ENCODE results near the gene AP1G1.
A peak's percentile ranks its signal among the peaks of the same experiment; 100 is the strongest.

AP1G1 gene

DNA sequence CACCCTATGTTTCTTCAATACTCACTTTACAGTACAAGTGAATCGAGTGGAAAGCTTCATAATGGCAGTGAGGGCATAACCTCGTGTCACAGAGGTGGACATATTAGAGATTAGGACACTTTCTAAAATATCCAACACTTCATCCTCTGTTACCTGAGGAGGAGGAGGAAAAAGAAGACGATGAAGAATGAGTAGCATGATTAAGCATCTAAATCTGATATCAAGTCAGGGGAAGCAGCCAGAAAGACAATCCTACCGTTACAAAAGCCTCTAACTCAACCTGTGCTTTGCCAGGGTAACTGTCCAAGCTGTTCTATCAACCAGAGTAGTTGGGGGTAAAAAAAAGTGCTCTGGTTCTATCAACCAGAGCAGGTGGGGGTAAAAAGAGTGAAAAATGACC lies 60.4 kb downstream of the AP1G1 start:
- peaks cover 69% of the 10 kb centered on the region for H3K36me3 Mint-ChIP-seq (ENCODE audit: low read depth)
- H3K27ac Mint-ChIP-seq: peak overlapping the region; percentile 50
- no peak overlapping the region for H3K4me3 Mint-ChIP-seq

DNA sequence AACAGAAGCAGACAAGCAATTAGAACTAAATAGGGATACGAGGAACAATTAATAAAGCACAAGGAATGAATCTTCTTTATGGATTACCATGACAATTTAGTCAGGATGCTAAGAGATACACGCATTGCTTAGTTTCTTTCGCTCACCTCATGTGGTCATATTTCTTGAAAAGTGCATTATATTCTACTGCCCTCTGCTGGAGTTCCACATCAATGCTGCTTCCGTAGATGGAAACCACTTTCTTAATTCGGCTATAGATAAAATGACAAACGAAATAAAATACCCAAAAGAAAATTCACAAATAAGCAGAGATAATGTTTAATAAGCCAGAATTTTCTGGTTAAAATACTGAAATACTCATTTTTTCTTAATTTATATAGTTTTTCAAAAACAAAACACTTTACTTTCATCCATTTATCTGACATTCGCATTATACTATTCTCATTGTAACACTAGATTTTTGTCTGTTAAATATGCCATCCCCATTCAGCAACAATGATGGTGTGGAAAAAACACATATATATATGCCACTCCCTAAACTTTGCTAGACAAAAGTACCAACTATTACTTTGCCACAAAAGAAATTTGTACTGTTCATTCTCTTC lies 62.1 kb downstream of the AP1G1 start:
- H3K36me3 Mint-ChIP-seq (ENCODE audit: low read depth): peaks cover 66% of the 10 kb centered on the region
- peaks cover 4% of the 10 kb centered on the region for H3K4me1 Mint-ChIP-seq (ENCODE audit: low read depth)
- no peak overlapping the region for H3K27ac Mint-ChIP-seq
- no peaks in the 10 kb centered on the region for H3K27me3 Mint-ChIP-seq
- no peaks in the 10 kb centered on the region for H3K9me3 Mint-ChIP-seq
- no peak overlapping the region for H3K4me3 Mint-ChIP-seq

More for the DNA sequence above, 60.4 kb downstream of the AP1G1 start:
- Mint-ChIP-seq H3K27me3 (no peaks in the 10 kb centered on the region), H3K9me3 (no peaks in the 10 kb centered on the region), H3K4me1 (ENCODE audit: low read depth) (peaks cover 4% of the 10 kb centered on the region)

DNA sequence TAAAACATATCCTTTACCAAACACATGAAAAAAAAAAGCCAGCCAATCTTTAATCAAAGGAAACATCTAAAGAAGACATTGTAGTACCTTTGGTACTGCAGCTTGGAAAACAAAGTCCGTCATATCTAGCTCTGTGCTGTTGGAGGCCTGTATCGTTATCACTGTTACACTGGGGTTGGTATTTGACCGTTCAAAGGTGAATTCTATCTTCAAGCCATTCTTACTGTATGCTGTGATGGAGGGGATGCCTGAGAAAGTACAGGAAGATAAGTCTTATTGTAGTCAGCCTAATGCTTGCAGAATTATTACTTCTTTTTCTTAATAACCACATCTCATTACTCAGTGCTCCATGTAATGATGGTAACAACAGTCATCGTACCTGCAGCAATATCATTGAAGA lies 69.8 kb downstream of the AP1G1 start:
- Mint-ChIP-seq H3K27me3 (no peaks in the 10 kb centered on the region), H3K27ac (no peak overlapping the region), H3K9me3 (no peaks in the 10 kb centered on the region), H3K36me3 (ENCODE audit: low read depth) (peaks cover 61% of the 10 kb centered on the region), H3K4me3 (no peak overlapping the region), H3K4me1 (ENCODE audit: low read depth) (no peaks in the 10 kb centered on the region)

DNA sequence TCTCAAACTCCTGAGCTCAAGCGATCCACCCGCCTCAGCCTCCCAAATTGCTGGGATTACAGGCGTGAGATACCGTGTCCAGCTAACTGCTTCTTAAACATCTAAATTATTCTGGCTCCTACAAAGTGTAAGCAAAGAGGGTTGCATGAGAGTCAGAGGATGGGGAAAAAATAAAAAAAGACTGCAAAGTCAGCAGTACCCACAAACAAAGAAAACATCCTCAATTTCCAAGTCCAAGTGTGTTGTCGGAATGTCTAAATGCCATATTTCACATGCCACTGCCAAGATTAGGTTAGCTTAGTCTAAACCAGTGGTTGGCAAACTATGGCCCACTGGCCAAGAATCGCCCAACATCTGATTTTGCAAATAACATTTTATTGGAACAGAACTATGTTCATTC lies 71.1 kb downstream of the AP1G1 start:
- Mint-ChIP-seq H3K4me3 (no peak overlapping the region), H3K27ac (no peak overlapping the region), H3K27me3 (no peaks in the 10 kb centered on the region), H3K4me1 (ENCODE audit: low read depth) (no peaks in the 10 kb centered on the region), H3K9me3 (no peaks in the 10 kb centered on the region), H3K36me3 (ENCODE audit: low read depth) (peaks cover 66% of the 10 kb centered on the region)

DNA sequence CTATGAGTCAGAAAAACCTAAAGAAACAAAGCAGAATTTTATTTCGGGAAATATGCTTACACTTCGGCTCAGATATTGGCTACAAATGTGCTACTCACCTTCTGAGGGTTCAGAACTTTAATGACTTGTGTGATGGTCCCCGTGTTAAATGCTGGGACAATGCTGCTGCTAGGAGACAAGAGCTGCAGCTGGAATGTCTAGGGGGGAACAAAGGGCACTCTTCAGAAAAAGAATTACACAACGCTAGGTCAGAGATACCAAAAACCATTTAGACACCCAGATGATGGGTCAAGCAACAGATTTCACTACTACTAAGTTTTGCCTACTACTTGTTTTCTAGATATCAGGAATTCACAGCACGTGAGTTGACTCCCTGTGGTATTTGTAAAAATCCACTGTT lies 74.1 kb downstream of the AP1G1 start:
- no peak overlapping the region for H3K27ac Mint-ChIP-seq
- no peaks in the 10 kb centered on the region for H3K9me3 Mint-ChIP-seq
- H3K4me1 Mint-ChIP-seq (ENCODE audit: low read depth): peaks cover 4% of the 10 kb centered on the region
- peaks cover 67% of the 10 kb centered on the region for H3K36me3 Mint-ChIP-seq (ENCODE audit: low read depth)
- no peak overlapping the region for H3K4me3 Mint-ChIP-seq
- H3K27me3 Mint-ChIP-seq: no peaks in the 10 kb centered on the region

DNA sequence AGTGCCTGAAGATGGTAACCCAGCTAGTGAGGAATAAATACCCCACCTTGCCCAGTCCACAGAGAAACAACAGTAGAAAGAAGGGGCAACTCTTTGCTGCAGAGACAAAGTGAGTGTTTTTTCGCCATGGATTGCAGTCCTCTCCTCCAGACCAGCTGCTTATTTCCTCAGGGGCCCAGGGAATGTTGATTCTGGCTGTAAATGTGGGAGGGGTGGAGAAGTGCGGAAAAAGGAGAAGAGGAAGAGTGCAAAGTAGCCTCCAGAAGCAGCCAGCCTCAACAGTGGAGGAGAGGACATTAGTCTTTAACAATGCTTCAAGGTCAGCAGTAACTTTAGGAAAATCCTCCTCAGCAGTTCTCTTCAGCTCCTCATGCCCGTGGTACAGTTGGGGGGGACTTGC lies 76.0 kb downstream of the AP1G1 start:
- no peaks in the 10 kb centered on the region for H3K27me3 Mint-ChIP-seq
- H3K27ac Mint-ChIP-seq: no peak overlapping the region

DNA sequence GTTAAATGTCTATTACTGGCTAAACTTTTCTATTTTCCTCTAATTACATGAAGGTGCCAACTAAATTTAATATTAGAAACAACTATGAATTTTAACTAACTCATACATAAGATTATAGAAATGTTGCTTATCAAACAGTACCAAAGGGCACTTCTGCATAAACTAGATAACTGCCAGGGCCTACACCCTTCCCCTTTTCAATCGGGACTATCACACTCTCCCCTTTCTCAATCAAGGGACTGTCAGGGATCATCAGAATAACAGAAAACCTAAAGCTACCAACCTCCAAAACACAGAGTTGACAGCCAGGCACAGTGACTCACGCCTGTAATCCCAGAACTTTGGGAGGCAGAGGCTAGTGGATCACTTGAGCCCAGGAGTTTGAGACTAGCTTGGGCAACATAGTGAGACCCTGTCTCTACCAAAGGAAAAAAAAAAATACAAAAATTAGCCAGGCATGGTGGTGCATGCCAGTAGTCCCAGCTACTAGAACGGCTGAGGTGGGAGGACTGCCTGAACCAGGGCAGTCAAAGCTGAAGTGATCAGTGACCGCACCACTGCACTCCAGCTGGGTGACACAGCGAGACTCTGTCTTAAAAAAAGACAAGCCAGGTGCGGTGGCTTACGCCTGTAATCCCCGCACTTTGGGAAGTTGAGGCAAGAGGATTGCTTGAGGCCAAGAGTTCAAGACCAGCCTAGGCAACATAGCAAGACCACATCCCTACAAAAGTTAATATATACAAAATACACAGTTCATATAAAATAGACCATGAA lies 80.9 kb downstream of the AP1G1 start:
- Mint-ChIP-seq H3K9me3 (no peaks in the 10 kb centered on the region), H3K4me3 (no peak overlapping the region), H3K36me3 (ENCODE audit: low read depth) (peaks cover 27% of the 10 kb centered on the region), H3K4me1 (ENCODE audit: low read depth) (peaks cover 25% of the 10 kb centered on the region), H3K27me3 (peaks cover 7% of the 10 kb centered on the region), H3K27ac (no peak overlapping the region)

More for the DNA sequence above, 76.0 kb downstream of the AP1G1 start:
- Mint-ChIP-seq H3K4me1 (ENCODE audit: low read depth) (peaks cover 8% of the 10 kb centered on the region), H3K9me3 (no peaks in the 10 kb centered on the region), H3K4me3 (no peak overlapping the region), H3K36me3 (ENCODE audit: low read depth) (peaks cover 54% of the 10 kb centered on the region)

DNA sequence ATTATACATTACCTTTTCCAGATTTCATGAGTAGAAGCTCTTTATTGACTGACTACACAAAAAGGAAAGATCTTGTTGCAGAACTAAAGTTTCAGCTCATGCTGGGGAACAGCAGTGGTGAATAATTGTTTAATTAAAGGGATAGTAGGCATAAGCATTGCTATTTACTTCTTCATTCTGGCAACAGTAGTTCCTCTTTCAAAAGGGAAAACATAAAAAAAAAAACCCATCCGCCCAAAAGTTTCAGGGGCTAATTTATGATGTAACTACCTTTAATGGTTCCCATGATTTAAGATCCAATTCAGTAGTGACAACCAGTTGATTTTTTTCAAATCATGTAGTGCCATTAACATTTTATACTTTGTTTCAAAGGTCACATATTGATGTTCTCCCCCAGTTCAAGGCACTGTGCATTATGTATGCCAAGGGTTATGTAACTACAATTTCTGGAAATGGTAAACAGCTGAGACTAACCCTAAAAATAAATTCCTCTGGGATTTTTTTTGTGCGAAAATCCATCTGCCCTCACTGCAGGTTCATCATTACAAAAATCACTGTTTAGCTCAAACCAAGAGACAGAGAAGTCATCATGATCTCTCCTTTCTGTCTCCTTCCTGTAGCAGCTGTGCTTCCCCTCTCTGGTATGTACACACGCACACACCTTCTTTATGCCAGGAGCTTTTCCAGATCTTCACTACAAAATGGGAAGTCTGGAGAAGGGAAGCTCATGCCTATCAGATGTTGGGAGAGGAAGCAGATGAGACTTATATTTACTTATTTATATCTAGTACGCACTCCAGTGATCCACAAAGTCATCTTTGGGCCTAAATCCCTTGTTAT lies 81.9 kb downstream of the AP1G1 start:
- no peak overlapping the region for H3K4me3 Mint-ChIP-seq
- H3K27ac Mint-ChIP-seq: peak overlapping the region; percentile 14
- H3K27me3 Mint-ChIP-seq: peaks cover 7% of the 10 kb centered on the region
- no peaks in the 10 kb centered on the region for H3K9me3 Mint-ChIP-seq
- H3K36me3 Mint-ChIP-seq (ENCODE audit: low read depth): peaks cover 16% of the 10 kb centered on the region
- H3K4me1 Mint-ChIP-seq (ENCODE audit: low read depth): peaks cover 32% of the 10 kb centered on the region

DNA sequence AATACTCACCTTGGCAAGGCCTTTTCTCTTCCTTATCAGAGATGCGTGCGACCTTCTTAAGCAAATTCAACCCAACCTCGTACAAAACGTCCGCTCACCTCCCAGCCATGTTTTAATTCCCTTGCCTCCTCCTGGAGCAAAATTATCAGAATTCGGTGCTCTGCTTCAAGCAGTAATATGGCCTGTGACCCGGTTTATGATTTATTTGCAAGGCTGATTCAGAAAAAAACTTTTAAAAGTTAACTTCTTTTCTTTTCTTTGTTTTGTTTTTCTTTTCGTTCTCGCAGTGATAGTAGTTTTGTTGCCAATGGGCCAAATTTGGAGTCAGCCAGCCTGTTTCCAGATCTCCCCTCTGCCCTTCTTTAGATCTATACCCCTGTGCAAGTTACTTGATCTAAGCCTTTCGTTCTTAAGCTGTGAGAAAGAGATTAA lies 84.3 kb downstream of the AP1G1 start, which contains the start of gene PHLPP2:
Gene PHLPP2 (minus strand): TSS at position 382 of the 432 bp plus-strand sequence. CDS start 9,906 bp downstream, outside the sequence.
- H3K27ac Mint-ChIP-seq: peak within 1 kb of the TSS; percentile 7
- peaks cover 29% of the 10 kb centered on the region for H3K4me1 Mint-ChIP-seq (ENCODE audit: low read depth)
- no peaks in the 10 kb centered on the region for H3K36me3 Mint-ChIP-seq (ENCODE audit: low read depth)
- H3K9me3 Mint-ChIP-seq: no peaks in the 10 kb centered on the region
- H3K4me3 Mint-ChIP-seq: peak within 1 kb of the TSS; percentile 85
- H3K27me3 Mint-ChIP-seq: peaks cover 7% of the 10 kb centered on the region

DNA sequence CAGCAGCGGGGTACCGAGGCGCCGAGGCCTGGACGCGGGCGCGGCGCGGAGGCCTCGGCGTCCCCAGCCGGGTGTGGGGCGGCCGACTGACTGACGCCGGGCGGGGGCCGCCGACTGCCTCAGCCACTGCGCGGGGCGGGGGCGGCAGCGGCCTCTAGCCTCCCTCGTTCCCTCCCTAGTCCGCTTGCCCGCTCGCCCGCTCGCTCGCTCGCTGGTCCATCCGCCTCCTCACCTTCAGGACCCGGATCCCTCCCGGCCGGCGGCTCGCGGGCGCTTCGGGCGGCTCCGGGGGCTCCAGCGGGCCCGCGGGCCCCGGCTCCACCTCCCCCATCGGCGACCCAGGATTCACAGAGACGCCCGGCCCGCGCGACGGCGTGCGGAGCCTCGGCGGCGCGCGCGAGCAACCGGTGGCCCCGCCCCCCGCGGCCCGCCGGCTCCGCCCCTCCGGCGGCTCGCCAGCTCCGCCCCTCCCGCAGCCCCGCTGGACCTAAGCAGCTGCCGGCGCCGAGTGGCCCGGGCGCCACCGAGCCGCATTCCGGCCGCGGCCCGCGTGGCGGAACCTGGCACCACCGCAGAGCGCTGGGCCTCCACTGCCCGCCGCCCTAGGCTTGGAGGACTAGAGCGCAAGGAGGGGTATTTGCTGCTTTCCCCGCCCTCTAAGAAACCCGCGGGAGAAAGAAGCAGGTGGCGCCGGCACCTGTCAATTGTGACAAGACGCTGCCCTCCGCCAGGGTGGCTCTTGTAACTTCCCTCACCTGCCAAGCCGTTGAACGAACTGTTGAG lies 84.9 kb downstream of the AP1G1 start:
- no peaks in the 10 kb centered on the region for H3K9me3 Mint-ChIP-seq
- no peaks in the 10 kb centered on the region for H3K36me3 Mint-ChIP-seq (ENCODE audit: low read depth)
- peak overlapping the region; percentile 85 for H3K4me3 Mint-ChIP-seq
- peak overlapping the region; percentile 7 for H3K27ac Mint-ChIP-seq
- peaks cover 26% of the 10 kb centered on the region for H3K4me1 Mint-ChIP-seq (ENCODE audit: low read depth)
- H3K27me3 Mint-ChIP-seq: peaks cover 7% of the 10 kb centered on the region

DNA sequence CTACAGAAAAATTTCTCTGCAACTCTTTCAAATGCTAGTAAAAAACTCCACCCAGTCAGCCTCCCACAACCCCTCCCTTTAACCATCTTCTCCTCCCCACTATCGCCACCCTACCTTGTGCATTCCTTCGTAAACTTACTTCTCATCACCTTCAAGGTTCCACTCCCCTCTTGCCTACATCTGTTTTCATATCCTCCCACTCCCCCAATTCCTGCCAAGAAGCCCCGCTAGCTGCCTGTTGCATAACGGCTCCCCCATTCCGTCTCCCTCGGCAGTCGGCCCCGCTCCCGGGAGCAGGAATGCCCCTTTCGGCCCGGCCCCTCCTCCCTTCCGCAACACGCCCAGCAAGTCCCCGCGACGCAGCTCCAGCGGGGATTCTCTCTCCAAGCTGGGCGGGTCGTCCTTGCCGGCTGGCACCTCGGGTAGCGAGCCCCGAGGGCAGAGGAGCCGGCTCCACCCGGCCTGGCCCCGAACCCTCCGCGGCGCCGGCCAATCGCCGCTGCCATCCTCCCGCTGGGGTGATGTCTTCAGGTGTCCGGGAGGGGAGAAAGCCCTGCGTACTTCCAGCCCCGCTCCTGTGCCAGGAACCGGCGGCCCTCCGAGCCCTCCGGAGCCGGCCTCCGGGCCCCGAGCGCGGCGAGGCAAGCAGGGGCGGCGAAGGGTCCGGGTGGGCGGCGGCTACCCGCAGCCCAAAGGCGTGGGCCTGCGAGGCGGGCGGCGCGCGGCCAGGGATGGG lies 85.7 kb downstream of the AP1G1 start:
- H3K4me1 Mint-ChIP-seq (ENCODE audit: low read depth): peaks cover 26% of the 10 kb centered on the region
- H3K9me3 Mint-ChIP-seq: no peaks in the 10 kb centered on the region

DNA sequence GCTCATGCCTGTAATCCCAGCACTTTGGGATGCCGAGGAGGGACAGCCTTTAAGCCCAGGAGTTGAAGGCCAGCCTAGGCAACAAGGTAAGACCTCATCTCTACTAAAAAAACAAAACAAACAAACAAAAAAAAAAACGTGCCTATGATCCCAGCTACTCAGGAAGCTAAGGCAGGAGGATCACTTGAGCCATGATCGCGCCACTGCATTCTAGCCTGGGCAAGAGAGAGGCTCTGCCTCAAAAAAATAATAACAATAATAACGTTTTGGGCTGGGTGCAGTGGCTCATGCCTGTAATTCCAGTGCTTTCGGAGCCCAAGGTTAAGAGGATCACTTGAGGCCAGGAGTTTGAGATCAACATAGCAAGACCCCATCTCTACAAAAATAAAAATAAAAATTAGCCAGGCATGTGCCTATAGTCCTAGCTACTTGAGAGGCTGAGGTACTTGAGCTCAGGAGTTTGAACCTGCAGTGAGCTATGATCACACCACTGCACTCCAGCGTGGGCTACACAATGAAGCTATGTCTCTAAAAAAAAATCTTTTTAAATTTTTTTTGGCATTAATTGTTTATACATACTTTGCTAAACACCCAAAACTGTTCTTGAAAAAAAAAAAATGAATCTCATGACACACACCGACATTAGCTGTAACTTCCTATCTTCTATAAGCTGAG lies 87.4 kb downstream of the AP1G1 start:
- no peak overlapping the region for H3K4me3 Mint-ChIP-seq
- peaks cover 7% of the 10 kb centered on the region for H3K27me3 Mint-ChIP-seq
- no peak overlapping the region for H3K27ac Mint-ChIP-seq
- H3K4me1 Mint-ChIP-seq (ENCODE audit: low read depth): peaks cover 20% of the 10 kb centered on the region
- H3K9me3 Mint-ChIP-seq: no peaks in the 10 kb centered on the region
- peaks cover 5% of the 10 kb centered on the region for H3K36me3 Mint-ChIP-seq (ENCODE audit: low read depth)

More for the DNA sequence above, 85.7 kb downstream of the AP1G1 start:
- peak overlapping the region; percentile 55 for H3K27ac Mint-ChIP-seq
- H3K27me3 Mint-ChIP-seq: peaks cover 7% of the 10 kb centered on the region
- peak overlapping the region; percentile 92 for H3K4me3 Mint-ChIP-seq
- H3K36me3 Mint-ChIP-seq (ENCODE audit: low read depth): no peaks in the 10 kb centered on the region

DNA sequence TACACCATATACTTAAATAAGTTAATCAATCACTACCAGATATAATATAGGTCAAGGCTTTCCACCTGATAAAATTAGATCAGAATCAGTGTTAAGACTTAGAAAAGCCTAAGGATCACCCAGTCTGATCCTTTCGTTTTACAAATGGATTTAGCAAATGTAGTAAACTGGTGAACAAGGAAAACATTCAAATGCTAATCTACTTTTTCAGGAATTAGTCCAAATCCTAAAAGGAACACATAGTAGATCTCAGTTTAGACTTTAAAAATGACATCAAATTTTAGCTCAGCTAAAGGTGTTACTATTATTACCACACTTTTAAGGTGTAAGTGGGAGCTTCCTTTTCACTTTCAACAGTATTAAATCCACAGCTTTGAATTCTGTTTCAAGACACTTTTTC lies 96.1 kb downstream of the AP1G1 start:
- Mint-ChIP-seq H3K9me3 (no peaks in the 10 kb centered on the region), H3K4me3 (no peak overlapping the region), H3K27me3 (no peaks in the 10 kb centered on the region), H3K36me3 (ENCODE audit: low read depth) (peaks cover 19% of the 10 kb centered on the region), H3K27ac (no peak overlapping the region), H3K4me1 (ENCODE audit: low read depth) (peaks cover 15% of the 10 kb centered on the region)

All from stimulated activated naive CD8-positive, alpha-beta T cell treated with anti-CD3 and anti-CD28 coated beads, Interleukin-15, Interleukin-2, amounts not matched to agents 100 ng/mL and 50 ng/mL, for 24 hours (primary cell).